NCI-H2081 treated with DMSO at 0.1 percent for 48 hours (cell line): ENCODE measurements around the gene TXNRD3.

ENCODE experiments used
- DNase-seq: peaks from one replicate; lab custom pipeline; 2025; lab: John Stamatoyannopoulos, UW

The TXNRD3 gene

GRCh38 chr3:126582311-126582710 lies 72.6 kb downstream of the TXNRD3 start:
- no peak for DNase-seq

- DNase-seq = no peak
Observed at GRCh38 chr3:126581569-126581968, 73.4 kb downstream of the TXNRD3 start.

- DNase-seq = no peak
Observed at GRCh38 chr3:126580746-126581145, 74.2 kb downstream of the TXNRD3 start.

- no peak for DNase-seq
Observed at GRCh38 chr3:126578702-126579101, 76.2 kb downstream of the TXNRD3 start.

- no peak for DNase-seq
Observed at GRCh38 chr3:126577261-126577660, 77.7 kb downstream of the TXNRD3 start.

GRCh38 chr3:126573492-126574117 lies 81.3 kb downstream of the TXNRD3 start:
- no peak for DNase-seq

- no peak for DNase-seq
Observed at GRCh38 chr3:126571078-126571477, 83.8 kb downstream of the TXNRD3 start.

- DNase-seq = no peak
Observed at GRCh38 chr3:126570103-126570541, 84.8 kb downstream of the TXNRD3 start.

GRCh38 chr3:126569390-126569975 lies 85.4 kb downstream of the TXNRD3 start:
- DNase-seq = no peak

GRCh38 chr3:126568776-126569342 lies 86.1 kb downstream of the TXNRD3 start:
- DNase-seq = no peak

GRCh38 chr3:126567696-126568438 lies 87.1 kb downstream of the TXNRD3 start:
- DNase-seq = no peak

- DNase-seq = no peak
Observed at GRCh38 chr3:126562737-126563276, 92.1 kb downstream of the TXNRD3 start.

- no peak for DNase-seq
Observed at GRCh38 chr3:126558336-126559071, 96.4 kb downstream of the TXNRD3 start, which contains the start of gene C3orf22. TSS of gene C3orf22 (minus strand) at chr3:126558932. CDS start at chr3:126553390, 5,542 bp downstream.

- DNase-seq = no peak
Observed at GRCh38 chr3:126557761-126558160, 97.2 kb downstream of the TXNRD3 start.

- no peak for DNase-seq
Observed at GRCh38 chr3:126557415-126557745, 97.5 kb downstream of the TXNRD3 start.
